Skin of body (tissue), 2 donors: ENCODE data around the gene CCDC68. TPM values are rescaled to one million over a fixed set of nuclear protein-coding genes. Genes with fewer than 3 reads are reported as not detected.

Experiments used
- DNase-seq: peaks from one replicate; lab custom pipeline; 2025; lab: John Stamatoyannopoulos, UW
- total RNA-seq: library from RNA; depleted of rRNA; stranded (reverse); fragments of >200 nt; gene quantifications from one replicate; pipeline ENCODE4 v1.2.3, GENCODE V29; 2014

Gene CCDC68
- total RNA-seq, 1 donor from 2014 or later, result 1.3 TPM

DNA sequence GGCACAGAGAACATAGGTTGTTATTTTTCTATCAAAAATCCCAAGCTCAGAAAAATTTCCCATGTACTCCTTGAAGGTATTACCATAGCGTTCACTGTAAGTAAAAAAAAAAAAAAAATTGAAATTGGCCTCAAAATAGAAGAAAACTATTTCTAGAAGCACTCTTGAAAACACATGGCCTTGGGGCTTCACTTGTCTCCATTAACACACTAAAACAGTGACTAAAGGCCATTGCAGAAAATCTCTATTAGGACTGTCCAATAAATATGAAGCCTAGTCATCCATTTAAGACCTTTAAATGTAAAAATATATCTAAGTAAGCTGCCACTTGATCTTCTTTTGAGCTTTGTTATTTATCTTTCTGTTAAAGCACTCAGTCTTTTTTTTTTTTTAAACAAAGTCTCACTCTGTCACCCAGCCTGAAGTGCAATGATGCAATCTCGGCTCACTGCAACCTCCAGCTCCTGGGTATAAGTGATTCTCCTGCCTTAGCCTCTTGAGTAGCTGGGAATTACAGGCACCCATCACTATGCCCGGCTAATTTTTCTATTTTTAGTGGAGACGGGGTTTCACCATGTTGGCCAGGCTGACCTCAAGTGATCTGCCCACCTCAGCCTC is 35.8 kb downstream of the CCDC68 start:
- DNase-seq, result no peak

DNA sequence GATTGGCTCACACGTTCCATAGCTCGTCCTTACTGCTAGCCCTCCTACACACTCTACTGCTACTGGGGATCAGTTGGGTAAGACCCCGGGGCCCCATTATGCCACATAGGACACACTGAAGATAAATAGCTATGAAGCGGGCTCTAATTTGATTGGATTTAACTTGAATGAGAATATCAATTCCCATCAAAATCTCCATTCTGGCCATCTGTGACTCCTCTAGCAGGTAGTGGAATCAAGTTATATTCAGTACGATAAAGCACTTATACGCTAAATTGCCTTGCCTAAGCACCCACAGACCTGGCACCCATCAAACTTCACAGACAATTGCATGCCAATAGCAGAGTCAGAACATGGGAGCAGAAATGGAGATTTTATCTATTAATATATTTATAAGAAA is 39.8 kb downstream of the CCDC68 start:
- DNase-seq, result no peak

DNA sequence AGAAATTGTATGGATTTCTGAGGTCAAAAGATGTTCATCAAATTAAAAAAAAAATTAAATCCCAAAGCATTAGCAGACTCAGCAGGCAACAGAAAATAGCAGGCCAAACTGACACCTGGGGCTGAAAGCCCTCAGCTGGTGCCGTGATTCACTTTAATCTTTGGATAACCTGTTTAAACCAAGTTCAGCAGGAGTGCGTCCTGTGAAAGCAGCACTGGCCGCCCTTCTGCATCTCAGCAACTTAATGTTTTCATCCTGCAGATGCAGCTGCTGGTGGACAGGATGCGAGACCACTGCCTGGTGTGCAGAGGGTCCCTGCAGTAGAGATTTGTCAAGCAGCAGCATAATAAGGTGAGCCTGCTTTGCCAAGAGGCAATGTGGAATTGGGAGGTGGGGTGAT is 41.2 kb downstream of the CCDC68 start:
- DNase-seq, result no peak

DNA sequence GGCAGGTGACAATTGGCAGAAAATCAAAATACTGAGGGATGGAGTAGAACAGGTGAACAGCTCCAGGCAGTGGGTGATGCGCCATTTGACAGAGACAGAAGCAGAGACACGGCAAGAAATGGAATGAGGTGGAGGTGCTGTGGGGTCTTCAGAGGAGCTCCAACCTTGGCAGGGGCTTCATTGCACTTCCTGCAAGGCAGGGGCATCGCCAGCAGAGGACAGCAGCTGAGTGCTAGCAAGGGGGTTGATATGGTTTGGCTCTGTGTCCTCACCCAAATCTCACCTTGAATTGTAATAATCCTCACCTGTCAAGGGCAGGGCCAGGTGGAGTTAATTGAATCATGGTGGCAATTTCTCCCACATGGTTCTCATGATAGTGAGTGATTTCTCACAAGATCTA is 42.8 kb downstream of the CCDC68 start:
- DNase-seq, result no peak

DNA sequence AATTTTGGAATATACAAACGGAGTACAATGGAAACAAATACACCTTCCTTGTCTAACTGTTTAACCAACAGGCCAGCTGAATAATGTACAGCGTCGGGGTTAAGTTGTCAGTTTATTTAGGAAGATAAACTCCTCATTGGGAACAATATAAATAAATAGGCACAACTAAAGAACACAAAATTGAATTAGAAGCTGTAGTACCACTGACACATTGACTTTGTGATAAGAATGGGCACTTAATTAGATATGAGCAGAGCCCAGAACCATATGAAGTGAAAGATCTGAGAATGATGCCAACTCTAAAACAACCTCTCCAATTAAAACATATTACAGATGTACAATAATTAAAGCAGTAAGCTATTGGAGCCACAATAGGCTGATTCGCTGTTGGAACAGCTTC is 44.4 kb downstream of the CCDC68 start:
- DNase-seq, result no peak

DNA sequence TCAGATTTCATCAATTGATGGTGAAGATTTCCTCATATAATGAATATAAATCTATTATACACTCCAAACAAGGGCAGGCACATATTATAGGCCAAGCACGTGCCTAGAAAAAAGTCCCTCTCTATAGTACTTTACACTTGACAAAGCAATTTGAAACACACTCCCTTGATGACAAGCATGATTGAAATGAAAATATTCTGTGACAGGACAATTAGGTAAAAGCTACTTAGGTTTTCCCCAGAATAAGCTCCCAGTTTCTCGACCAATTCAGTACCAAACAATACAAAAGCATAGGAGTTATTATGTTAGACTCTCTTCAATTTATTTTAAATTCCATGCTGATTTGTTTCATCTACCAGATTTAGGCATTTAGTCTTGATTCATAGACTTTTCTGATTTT is 47.7 kb downstream of the CCDC68 start:
- DNase-seq, result no peak

DNA sequence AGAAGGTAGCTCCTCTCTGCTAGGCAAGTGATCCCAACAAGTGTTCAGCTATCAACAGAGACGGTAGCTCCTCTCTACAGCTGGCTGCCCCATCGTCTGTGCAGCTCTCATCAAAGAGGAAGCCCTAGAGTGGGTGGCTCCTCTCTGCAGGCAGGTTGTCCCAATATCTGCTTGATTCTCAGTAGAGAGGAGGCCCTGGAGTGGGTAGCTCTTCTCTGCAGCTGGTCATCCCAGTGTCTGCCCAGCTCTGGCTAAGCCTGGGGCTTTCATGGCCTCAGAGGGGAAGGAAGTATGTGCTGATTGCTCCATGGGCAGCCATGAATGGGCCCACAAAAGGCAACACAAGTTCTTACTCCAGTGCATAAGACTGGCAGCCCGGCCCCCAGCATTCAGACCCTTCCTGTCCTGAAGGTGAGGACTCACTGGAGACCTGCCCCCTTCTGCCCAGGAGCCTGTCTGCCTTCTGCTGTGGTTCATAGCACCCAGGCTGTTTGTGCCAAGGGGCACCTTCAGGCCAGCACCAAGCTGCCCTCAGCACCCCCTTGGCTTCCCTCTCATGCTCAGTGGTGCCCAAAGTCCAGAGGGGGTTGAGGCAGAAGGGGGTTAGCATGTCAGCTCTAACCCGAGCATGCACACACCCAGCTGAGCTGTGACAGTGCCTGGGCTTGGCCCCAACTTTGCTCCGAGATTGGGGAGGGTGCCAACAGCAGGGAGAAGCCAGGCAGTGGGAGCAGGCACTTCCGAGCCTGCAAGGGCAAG is 48.9 kb downstream of the CCDC68 start:
- no peak for DNase-seq

DNA sequence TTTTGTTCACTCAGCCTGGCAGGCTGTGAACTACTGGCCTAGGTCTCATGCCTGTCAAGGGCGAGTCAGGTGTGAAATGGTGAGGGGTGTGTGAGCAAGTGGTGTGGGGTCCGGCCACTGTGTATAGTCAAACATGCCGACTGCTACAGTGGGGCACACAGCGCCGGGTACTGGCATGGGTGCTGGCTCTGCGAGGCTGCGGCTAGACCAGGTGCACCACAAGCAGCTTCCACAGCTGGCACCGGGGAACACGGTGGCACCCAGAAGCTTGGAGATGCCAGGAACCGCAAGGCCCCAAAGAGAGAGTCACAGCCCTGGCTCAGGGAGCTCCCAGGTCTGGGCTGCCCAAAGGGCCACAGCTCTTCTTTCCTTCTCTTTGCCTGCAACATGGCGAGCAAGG is 49.7 kb downstream of the CCDC68 start:
- no peak for DNase-seq

DNA sequence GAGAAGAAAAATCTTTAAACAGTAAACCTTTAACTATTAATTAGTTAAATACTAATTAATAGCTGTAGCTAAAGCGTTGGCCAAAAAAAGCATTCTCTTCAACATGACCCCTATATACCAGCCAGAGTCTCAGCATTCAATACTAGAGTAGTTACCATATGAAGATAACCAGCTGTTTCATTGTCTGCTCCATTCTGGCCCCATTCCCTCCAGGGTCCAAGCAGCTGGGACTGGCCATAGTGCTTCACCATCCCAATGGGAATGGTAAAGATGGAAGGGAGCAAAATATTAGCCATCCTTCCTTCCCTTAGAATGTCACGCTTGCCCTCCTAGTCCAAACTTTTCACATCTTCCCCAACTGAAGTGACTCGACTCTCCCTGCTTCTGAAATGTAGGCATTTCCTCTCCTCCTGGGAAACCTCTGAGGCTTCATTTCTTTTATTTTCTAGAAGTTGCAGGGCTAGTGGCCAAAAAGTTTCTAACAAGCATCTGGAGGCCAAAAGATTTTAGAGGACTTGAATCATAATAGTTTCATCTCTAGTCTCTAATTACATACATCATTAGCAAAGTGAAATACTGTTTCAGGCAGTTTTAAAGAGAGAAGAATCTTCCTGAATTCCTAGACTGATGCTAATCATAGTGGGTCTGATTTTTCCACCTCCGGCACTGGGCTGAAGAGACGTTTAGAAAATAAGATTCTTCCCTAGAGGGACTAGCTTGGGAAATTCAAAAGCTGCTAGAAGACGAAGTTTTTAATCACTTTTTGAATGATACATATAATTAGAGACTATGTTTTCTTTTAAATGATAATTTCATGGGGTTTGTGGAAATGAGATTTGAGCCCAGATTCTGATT is 52.7 kb downstream of the CCDC68 start:
- no peak for DNase-seq

DNA sequence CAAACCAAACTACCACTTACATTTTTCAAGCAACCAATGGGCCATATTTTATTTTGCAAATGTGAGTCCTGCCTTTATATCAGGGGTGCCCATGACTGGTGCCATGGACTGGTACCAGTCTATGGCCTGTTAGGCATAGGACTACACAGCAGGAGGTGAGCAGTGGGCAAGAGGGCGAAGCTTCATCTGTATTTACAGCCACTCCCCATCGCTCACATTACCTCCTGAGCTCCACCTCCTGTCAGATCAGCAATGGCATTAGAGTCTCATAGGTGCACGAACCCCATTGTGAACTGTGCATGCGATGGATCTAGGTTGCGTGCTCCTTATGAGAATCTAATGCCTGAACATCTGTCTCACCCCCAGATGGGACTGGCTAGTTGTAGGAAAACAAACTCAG is 53.6 kb downstream of the CCDC68 start:
- no peak for DNase-seq

DNA sequence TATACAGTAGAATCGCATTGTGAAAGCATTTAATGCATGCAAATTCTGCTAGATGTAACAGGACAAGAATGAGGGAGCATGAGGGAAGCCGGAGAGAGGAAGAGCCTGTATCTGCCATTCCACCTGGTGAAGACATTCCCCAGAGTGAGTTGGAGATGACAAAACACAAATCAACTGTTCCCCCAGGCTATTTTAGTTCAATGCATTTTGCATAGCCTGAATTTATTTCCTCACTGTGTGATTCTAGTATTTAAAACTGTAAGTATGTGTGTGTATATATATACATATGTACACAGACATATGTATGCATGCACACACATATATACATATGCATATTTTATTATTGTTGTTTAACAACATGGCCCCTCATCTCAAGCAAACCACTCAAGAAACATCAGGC is 54.7 kb downstream of the CCDC68 start:
- DNase-seq, result no peak

DNA sequence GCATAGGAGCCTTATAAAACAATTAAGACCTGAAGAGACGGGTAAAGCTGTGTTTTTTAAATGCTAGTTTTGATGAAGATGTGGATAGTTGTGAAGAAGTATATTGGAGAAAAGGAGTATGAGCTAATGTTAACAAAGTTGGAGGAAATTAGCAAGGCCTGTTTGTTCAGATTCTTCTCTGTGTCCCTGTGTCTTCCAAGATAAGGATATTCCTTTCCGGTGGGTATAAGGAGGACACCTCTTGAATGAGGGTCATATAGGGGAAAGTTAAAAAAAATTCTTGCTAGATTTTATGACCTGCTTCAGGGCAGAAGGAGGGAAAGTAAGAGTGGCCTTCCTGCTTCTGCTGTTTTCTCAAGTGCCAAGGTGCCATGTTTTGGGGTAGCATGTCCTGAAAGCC is 59.0 kb downstream of the CCDC68 start:
- no peak for DNase-seq

DNA sequence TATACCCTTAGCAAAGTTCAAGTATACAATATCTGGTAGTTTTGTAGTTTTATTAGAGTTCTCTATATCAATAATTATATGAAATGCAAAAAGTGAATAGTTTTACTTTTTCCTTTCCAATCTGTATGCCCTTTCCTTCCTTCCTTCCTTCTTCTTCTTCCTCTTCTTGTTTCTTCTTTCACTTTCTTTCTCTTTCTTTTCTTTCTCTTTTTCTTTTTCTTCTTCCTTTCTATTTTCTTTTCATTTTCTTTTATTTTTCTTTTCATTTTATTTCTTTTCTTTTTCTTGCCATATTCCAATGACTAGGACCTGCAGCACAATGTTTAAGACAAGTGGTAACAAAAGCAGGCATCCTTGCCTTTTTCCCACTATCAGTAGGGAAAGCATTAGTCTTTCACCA is 59.8 kb downstream of the CCDC68 start:
- no peak for DNase-seq

DNA sequence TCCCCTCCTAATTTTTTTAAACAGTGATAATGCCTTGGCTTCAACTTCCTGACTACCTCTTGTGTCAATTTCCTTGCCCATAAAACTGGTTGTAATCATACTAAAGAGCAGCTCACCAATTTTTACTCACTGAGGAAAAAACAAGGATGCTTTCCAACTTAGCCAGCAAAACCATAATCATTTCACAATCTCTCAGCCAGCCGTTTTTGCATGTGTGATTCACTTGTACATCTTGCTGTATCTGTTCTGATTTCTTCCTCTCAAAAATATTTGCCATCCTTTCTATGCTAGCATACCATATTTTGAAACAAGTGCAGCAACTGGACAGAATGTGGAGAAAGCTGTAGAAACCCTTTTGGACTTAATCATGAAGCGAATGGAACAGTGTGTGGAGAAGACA is 70.3 kb downstream of the CCDC68 start:
- no peak for DNase-seq

DNA sequence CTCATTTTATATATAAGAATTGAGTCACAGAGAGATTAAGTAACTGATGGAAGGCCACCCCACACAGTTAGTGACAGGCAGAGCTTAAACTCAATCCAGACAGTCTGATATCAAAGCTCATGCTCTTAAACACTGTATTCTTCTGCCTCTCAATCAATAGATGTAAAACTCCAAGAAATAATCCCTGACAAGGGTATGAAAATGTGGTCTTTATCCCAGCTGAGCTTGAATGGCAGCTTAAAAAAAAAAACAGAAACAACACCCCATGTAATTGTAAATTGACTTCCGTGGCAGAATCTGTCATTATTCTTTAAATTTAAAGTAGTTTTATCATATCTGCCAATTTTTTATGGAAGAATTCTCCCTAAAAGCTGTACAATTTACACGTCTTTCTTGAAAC is 70.9 kb downstream of the CCDC68 start:
- no peak for DNase-seq

DNA sequence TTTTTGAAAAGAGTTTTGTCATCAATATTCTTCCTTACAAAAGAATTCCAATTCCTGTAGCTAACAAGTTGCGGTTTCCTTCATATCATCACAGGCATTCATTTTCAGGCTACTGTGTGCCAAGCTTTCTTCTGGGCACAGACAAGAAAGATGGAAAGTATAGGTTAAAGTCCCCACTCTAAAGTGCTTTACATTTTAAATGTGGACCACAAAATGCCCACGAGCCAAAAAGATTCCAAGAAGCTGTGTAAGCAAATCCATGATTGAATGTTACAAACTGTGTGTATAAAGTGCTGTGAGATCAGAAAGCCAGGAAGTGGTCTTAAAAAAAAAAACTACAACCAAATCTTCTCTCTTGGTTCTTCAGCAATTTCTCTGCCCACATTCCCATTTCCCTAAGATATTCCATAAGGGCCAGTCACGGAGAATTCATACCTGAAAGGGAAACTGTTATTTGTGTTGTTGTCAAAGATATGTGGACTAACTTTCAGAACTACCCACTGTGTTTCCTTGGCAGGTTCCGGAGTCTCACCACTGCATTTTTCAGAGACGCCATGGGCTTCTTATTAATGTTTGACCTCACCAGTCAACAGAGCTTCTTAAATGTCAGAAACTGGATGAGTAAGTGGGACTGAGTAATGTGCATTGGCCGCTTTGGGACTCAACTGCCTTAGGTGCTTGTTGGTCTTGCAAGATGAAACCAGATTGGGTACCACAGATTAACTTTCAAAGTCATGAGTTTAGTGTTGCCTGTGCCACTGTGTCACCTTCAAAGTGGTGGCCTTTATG is 75.3 kb downstream of the CCDC68 start:
- DNase-seq, result no peak

DNA sequence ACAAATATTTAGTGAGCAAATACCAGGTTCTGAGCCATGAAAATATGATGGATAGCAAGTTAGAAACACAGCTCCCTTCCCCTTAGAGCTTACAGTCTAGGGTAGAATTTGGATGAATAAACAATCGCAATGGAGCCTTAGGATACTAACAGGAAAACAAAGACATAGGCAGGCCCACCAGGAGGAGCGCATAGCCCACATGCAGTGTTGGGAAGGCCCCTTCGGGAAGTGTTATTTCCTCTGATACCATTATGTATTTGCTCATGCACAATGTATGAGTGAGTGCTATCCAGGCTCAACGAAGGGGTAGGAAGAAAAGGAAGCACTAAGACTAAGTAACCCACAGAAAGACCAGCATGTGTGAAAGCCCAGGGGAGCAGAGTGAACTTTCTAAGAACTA is 76.9 kb downstream of the CCDC68 start:
- DNase-seq, result no peak

DNA sequence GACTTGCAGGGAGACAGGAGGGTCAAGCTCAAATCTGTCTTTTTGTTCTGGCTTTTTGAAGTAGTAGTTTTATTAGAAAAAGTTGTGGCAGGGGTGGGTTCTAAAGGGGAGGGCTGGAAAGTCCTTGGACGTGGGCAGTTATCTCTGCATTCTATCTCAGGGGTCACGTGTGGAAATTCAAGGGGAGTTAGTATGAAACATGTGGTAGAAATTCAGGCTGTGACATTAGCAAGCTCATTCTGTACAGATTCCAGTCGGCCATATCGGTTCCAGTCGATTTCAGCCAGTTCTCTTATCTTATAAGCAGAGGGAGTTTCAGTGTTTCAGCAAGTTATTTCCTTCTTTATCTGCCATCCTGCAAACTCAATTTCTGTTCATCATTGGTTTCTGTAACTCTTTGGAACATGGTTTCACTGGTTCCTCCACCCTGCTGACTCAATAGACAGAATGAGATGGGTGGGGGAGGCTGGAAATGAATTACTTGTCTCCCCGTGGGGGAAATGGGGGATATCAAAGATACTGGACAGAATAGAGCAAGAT is 78.0 kb downstream of the CCDC68 start:
- DNase-seq, result no peak

DNA sequence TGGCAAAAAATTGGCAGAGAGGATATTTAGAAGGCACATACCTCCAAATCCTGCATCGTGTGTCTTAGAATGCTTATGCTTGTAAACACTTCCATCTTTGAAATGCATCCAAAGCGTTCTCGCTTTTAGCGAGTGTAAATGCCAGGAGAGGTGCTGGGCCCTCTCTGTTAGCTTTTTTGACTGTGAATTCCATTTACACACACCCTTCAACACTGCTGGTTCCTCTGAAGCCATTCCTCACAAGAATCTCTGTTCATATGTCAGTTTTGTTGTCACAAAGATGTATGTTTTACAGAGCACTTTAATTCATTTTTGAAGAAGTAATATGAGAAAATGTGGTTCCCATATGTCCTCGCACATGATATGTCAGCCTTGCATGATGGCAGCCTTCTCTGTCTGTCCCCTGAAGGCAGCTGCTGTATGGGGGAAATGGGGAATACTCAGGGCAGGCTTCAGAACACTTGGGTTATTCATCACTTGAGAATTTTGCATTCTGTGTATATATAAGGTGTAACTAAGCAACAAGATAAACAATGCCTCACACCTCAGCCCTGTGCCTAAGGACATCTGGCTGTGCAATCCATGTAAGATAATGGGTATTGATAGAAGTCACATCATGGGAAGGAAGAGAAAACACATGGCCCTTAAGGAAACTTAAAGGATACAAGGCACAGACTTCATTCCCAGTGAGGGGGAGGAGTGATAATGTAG is 78.7 kb downstream of the CCDC68 start:
- DNase-seq, result peak; percentile 77

DNA sequence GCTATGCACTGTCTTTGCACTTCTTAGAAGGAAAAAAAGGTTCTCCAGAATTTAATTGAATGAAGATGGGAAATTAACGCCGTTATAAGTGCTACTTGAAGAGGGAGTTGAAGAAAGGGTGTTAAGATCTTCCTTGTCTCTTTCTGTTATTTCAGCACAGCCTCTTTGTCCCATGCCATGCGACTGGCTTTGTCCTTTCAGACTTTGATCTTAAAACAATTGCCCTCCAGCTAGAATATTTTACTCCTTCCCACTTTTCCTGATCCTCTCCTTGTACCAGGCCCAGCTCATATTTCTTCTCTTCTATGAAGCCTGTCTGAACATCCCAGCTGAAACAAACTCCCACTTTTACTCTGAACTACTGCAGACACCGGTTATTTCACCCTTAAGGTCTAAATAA is 79.6 kb downstream of the CCDC68 start:
- no peak for DNase-seq
